HepG2 (cell line): ENCODE data around the gene RNASE7. TPM values are rescaled to one million over a fixed set of nuclear protein-coding genes. Genes with fewer than 3 reads are reported as not detected.

Experiments used
- BCL3 ChIP-seq: sonication (generic); formaldehyde crosslinking; IDR thresholded peaks from 2 replicates; pipeline ENCODE4 v1.5.1; 2020; ENCODE audit warnings: mild to moderate bottlenecking, missing genetic modification reagents, moderate library complexity
- CERS6 ChIP-seq: sonication (generic); formaldehyde crosslinking; IDR thresholded peaks from 2 replicates; pipeline ENCODE4 v1.5.0; 2020; ENCODE audit warnings: missing genetic modification reagents
- HMGXB3 ChIP-seq: sonication (generic); formaldehyde crosslinking; IDR thresholded peaks from 2 replicates; pipeline ENCODE4 v1.4.0; 2020; ENCODE audit warnings: missing genetic modification reagents, borderline replicate concordance
- KLF9 ChIP-seq: IDR thresholded peaks from 2 replicates; pipeline ENCODE4 v1.6.1; 2016; ENCODE audit warnings: low read depth
- KMT2B ChIP-seq: IDR thresholded peaks from 2 replicates; pipeline ENCODE4 v1.6.1; 2016; ENCODE audit warnings: missing genetic modification reagents, missing compliant biosample characterization
- PAWR ChIP-seq: sonication (generic); formaldehyde crosslinking; IDR thresholded peaks from 2 replicates; pipeline ENCODE4 v1.4.0; 2020; ENCODE audit warnings: missing genetic modification reagents, mild to moderate bottlenecking, borderline replicate concordance
- PRMT3 ChIP-seq: sonication (generic); formaldehyde crosslinking; IDR thresholded peaks from 2 replicates; pipeline ENCODE4 v1.8.1; 2022; ENCODE audit warnings: low read depth, mild to moderate bottlenecking, moderate library complexity, missing genetic modification reagents, borderline replicate concordance
- SMAD3 ChIP-seq: sonication (generic); formaldehyde crosslinking; IDR thresholded peaks from 2 replicates; pipeline ENCODE4 v1.4.0; 2020; ENCODE audit warnings: missing genetic modification reagents
- SP4 ChIP-seq: sonication (generic); formaldehyde crosslinking; IDR thresholded peaks from 2 replicates; pipeline ENCODE4 v1.8.1; 2023; ENCODE audit warnings: mild to moderate bottlenecking, missing genetic modification reagents
- SRF ChIP-seq: IDR thresholded peaks from 2 replicates; pipeline ENCODE4 v1.6.1; 2011; ENCODE audit warnings: mild to moderate bottlenecking, low read depth, low read length, moderate library complexity
- SUZ12 ChIP-seq: fragments of 150-350 bp; IDR thresholded peaks from 2 replicates; pipeline ENCODE4 v1.6.1; 2014; ENCODE audit warnings: low read depth, low read length
- TCF12 ChIP-seq, 2 experiments: fragments of 450-650 bp in 1 of 2; sonication (generic) in 1 of 2; formaldehyde crosslinking in 1 of 2; IDR thresholded peaks; 2 replicates each; pipeline versions ENCODE4 v1.6.1 to v1.8.0; 2017 to 2022; ENCODE audit warnings: antibody characterized with exemption in 1 of 2, mild to moderate bottlenecking in 1 of 2, missing genetic modification reagents in 1 of 2, moderate library complexity in 1 of 2
- ZKSCAN5 ChIP-seq: sonication (generic); formaldehyde crosslinking; IDR thresholded peaks from 2 replicates; pipeline ENCODE4 v1.5.1; 2020; ENCODE audit warnings: mild to moderate bottlenecking, missing genetic modification reagents
- ZNF513 ChIP-seq: sonication (generic); formaldehyde crosslinking; conservative IDR thresholded peaks from 2 replicates; pipeline ENCODE4 v1.5.0; 2020; ENCODE audit warnings: missing genetic modification reagents
- ZNF644 ChIP-seq: IDR thresholded peaks from 2 replicates; pipeline ENCODE4 v1.6.1; 2016; ENCODE audit warnings: low read depth
- ZNF850 ChIP-seq: sonication (generic); formaldehyde crosslinking; conservative IDR thresholded peaks from 2 replicates; pipeline ENCODE4 v1.9.0; 2021; ENCODE audit warnings: mild to moderate bottlenecking, missing genetic modification reagents
- polyA plus RNA-seq, 8 experiments: library from polyadenylated mRNA; depleted of rRNA in 3 of 8; stranded (reverse) in 7 of 8; unstranded in 1 of 8; fragments of >200 nt; fragmentation: Illumina TruSeq in 4 of 8; extraction: Trizol in 4 of 8; gene quantifications; 2 replicates each; pipeline versions ENCODE4 v1.2.1 to v1.2.3, GENCODE V29; 2011 to 2016; ENCODE audit warnings: low read depth in 4 of 8, missing spikeins in 1 of 8, mixed read lengths in 1 of 8; ENCODE audit not compliant: insufficient read depth in 1 of 8
- total RNA-seq, 5 experiments: library from RNA; depleted of rRNA; stranded (reverse); fragments of >200 nt; fragmentation: Illumina TruSeq; extraction: Trizol; gene quantifications; 2 replicates each; pipeline ENCODE4 v1.2.3, GENCODE V29; 2016; ENCODE audit warnings: low read depth in 1 of 5
- TF ChIP-seq, protein P1 (sequence below): sonication (generic); formaldehyde crosslinking; IDR thresholded peaks from 2 replicates; pipeline ENCODE4 v1.5.0; 2020; ENCODE audit warnings: missing genetic modification reagents, mild to moderate bottlenecking, borderline replicate concordance
- TF ChIP-seq, protein P2 (sequence below): sonication (generic); formaldehyde crosslinking; IDR thresholded peaks from 2 replicates; pipeline ENCODE4 v1.5.0; 2020; ENCODE audit warnings: missing genetic modification reagents

The RNASE7 gene
- total and polyA plus RNA-seq, 2 of the 13 experiments (the other 11 are each of a cell fraction or from before 2014, with no cell fraction given): 0.04 TPM; not detected in 1

DNA sequence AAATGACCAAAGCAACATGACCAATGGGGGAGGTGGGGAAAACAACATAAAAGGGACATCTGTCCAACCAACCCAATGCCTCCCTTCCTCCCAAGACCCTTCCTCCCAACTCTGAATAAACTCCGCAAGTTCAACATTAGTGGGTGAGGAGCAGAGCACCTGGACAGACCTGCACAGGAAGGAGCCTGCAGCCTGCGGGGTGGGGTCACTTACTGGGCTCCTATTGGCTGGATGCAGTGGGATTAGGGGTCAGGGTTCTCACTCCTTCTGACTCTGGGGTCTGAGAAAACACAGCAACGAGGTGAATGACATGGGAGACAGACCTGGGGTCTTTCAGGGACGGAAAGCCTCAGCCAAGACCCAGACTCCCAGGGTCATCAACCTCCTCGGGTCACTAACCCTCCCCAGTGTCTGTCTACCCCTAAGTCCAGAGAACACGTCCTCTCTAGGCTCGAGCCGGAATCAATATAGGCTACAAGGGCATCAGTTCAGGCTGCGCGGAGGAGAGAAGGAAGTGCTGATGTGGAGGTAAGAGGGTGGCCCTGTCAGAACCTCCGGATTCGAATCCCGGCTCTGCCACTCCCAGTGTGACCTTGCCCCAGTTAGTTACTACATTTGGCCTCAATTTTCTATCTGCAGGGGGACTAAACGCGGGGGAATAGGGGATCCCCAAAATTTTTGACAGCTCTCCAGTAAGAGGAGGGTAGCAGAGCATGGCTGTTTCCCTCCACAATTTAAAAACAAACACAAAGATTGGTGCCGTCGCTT lies 18.2 kb upstream of the RNASE7 start (continued):
- TF ChIP-seq ZNF513 (CRISPR knock-in tag) (no peak), ZNF644 (no peak), PRMT3 (CRISPR knock-in tag) (0 out of 2 replicates have a peak, but pooled peaks have one; percentile 36), CERS6 (no peak), ZNF850 (CRISPR knock-in tag) (no peak), PAWR (CRISPR knock-in tag) (no peak), BCL3 (no peak), KMT2B (CRISPR knock-in tag) (no peak), SRF (no peak), HMGXB3 (CRISPR knock-in tag) (no peak), TCF12 (IDR thresholded peaks at IDR 0.05) (no peak), TCF12 (CRISPR knock-in tag; IDR thresholded peaks at IDR 0.05) (peak; percentile 28; the same call in 1 of the 2 replicates), ZKSCAN5 (CRISPR knock-in tag) (peak; percentile 87; the same call in 1 of the 2 replicates), SMAD3 (no peak), SUZ12 (no peak), SP4 (CRISPR knock-in tag) (no peak), KLF9 (CRISPR knock-in tag) (no peak)
- TF ChIP-seq, protein P1, sequence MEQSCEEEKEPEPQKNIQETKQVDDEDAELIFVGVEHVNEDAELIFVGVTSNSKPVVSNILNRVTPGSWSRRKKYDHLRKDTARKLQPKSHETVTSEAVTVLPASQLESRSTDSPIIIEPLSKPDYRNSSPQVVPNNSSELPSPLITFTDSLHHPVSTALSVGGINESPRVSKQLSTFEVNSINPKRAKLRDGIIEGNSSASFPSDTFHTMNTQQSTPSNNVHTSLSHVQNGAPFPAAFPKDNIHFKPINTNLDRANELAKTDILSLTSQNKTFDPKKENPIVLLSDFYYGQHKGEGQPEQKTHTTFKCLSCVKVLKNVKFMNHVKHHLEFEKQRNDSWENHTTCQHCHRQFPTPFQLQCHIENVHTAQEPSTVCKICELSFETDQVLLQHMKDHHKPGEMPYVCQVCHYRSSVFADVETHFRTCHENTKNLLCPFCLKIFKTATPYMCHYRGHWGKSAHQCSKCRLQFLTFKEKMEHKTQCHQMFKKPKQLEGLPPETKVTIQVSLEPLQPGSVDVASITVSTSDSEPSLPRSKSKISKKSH: no peak
- TF ChIP-seq, protein P2, sequence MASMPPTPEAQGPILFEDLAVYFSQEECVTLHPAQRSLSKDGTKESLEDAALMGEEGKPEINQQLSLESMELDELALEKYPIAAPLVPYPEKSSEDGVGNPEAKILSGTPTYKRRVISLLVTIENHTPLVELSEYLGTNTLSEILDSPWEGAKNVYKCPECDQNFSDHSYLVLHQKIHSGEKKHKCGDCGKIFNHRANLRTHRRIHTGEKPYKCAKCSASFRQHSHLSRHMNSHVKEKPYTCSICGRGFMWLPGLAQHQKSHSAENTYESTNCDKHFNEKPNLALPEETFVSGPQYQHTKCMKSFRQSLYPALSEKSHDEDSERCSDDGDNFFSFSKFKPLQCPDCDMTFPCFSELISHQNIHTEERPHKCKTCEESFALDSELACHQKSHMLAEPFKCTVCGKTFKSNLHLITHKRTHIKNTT (CRISPR knock-in tag): no peak
